GM19452 (cell line): ENCODE results near the gene PODXL.
A peak's percentile ranks its signal among the peaks of the same experiment; 100 is the strongest.
"Not testable (repeated sequence)": the region's sequence is repeated elsewhere in the genome, so short reads cannot be mapped to it uniquely, and the experiment has no call there.

Experiments
- ATAC-seq: cut with Tn5 transposase; IDR thresholded peaks from one replicate; pipeline ENCODE4 v1.9.1; 2021; ENCODE audit not compliant: unreplicated experiment

PODXL gene

GRCh38 chr7:131511774-131512535, 44.5 kb downstream of the PODXL start:
- no peak for ATAC-seq

GRCh38 chr7:131511071-131511470, 45.4 kb downstream of the PODXL start:
- ATAC-seq, result no peak

GRCh38 chr7:131509781-131510180, 46.6 kb downstream of the PODXL start:
- no peak for ATAC-seq

- no peak for ATAC-seq
Measured at GRCh38 chr7:131508754-131509486, 47.5 kb downstream of the PODXL start.

GRCh38 chr7:131507592-131508331, 48.7 kb downstream of the PODXL start:
- ATAC-seq, result peak; percentile 73

- no peak for ATAC-seq
Measured at GRCh38 chr7:131506597-131506996, 49.8 kb downstream of the PODXL start.

- no peak for ATAC-seq
Measured at GRCh38 chr7:131505636-131506557, 50.5 kb downstream of the PODXL start.

- not testable (repeated sequence) for ATAC-seq
Measured at GRCh38 chr7:131505037-131505620, 51.3 kb downstream of the PODXL start.

GRCh38 chr7:131504157-131504899, 52.1 kb downstream of the PODXL start:
- no peak for ATAC-seq

GRCh38 chr7:131503639-131504038, 52.8 kb downstream of the PODXL start:
- ATAC-seq, result no peak

- no peak for ATAC-seq
Measured at GRCh38 chr7:131502810-131503508, 53.5 kb downstream of the PODXL start.

- no peak for ATAC-seq
Measured at GRCh38 chr7:131501930-131502685, 54.3 kb downstream of the PODXL start.

GRCh38 chr7:131501422-131501821, 55.0 kb downstream of the PODXL start:
- ATAC-seq, result peak; percentile 95

- ATAC-seq, result no peak
Measured at GRCh38 chr7:131500357-131500756, 56.1 kb downstream of the PODXL start.

- no peak for ATAC-seq
Measured at GRCh38 chr7:131499801-131500200, 56.6 kb downstream of the PODXL start.

- no peak for ATAC-seq
Measured at GRCh38 chr7:131498237-131498885, 58.1 kb downstream of the PODXL start.

- no peak for ATAC-seq
Measured at GRCh38 chr7:131497454-131497853, 59.0 kb downstream of the PODXL start.
